DOHH2 (cell line): ENCODE measurements around the gene NKAP.

Experiments
- H3F3A ChIP-seq: fragments of 200-600 bp; sonication (generic), shearing (Covaris generic); 2 replicates; pipeline ENCODE4 v1.6.0; 2016; ENCODE audit warnings: antibody characterized with exemption, mild to moderate bottlenecking; ENCODE audit not compliant: control insufficient read depth, insufficient read depth
- H3K27ac ChIP-seq: fragments of 200-600 bp; sonication (generic); 2 replicates; pipeline ENCODE4 v1.5.1; 2014; ENCODE audit warnings: low read depth, mild to moderate bottlenecking, low read length, moderate library complexity
- H3K27me3 ChIP-seq: fragments of 200-600 bp; sonication (generic); 2 replicates; pipeline ENCODE4 v1.6.1; 2014; ENCODE audit warnings: mild to moderate bottlenecking, low read length, mixed read lengths; ENCODE audit not compliant: control insufficient read depth
- H3K36me3 ChIP-seq: fragments of 200-600 bp; sonication (generic); 2 replicates; pipeline ENCODE4 v1.6.1; 2014; ENCODE audit warnings: mild to moderate bottlenecking, low read length, moderate library complexity, mixed read lengths; ENCODE audit not compliant: control insufficient read depth
- H3K4me1 ChIP-seq: fragments of 200-600 bp; sonication (generic); 2 replicates; pipeline ENCODE4 v1.6.1; 2014; ENCODE audit warnings: mild to moderate bottlenecking, low read length, mixed read lengths; ENCODE audit not compliant: control insufficient read depth
- H3K4me2 ChIP-seq: fragments of 200-600 bp; sonication (generic); 2 replicates; pipeline ENCODE4 v1.6.0; 2014; ENCODE audit warnings: mild to moderate bottlenecking, low read length, moderate library complexity
- H3K4me3 ChIP-seq: fragments of 200-600 bp; sonication (generic); 2 replicates; pipeline ENCODE4 v1.5.1; 2014; ENCODE audit warnings: mild to moderate bottlenecking, low read length, mixed read lengths
- H3K79me2 ChIP-seq: fragments of 200-600 bp; sonication (generic); 2 replicates; pipeline ENCODE4 v1.6.1; 2014; ENCODE audit warnings: mild to moderate bottlenecking, low read length, mixed read lengths; ENCODE audit not compliant: control insufficient read depth
- H3K9me2 ChIP-seq: fragments of 200-600 bp; sonication (generic); replicated peaks from 2 replicates; pipeline ENCODE4 v1.6.1; 2014; ENCODE audit warnings: mild to moderate bottlenecking, low read length, mixed read lengths; ENCODE audit not compliant: control insufficient read depth
- H3K9me3 ChIP-seq: fragments of 200-600 bp; sonication (generic); 2 replicates; pipeline ENCODE4 v1.6.1; 2014; ENCODE audit warnings: antibody characterized with exemption, low read length, mixed read lengths; ENCODE audit not compliant: control insufficient read depth, insufficient read depth
- H4K20me1 ChIP-seq: fragments of 200-600 bp; sonication (generic); 2 replicates; pipeline ENCODE4 v1.6.0; 2014; ENCODE audit warnings: low read depth, mild to moderate bottlenecking, antibody characterized with exemption, low read length, moderate library complexity; ENCODE audit not compliant: control insufficient read depth, insufficient read depth
- CTCF ChIP-seq: fragments of 200-600 bp; sonication (generic); IDR thresholded peaks from one replicate; pipeline ENCODE4 v1.5.1; 2014; ENCODE audit warnings: antibody characterized with exemption, mild to moderate bottlenecking, low read depth, low read length; ENCODE audit not compliant: poor library complexity, severe bottlenecking
- EZH2phosphoT487 ChIP-seq: fragments of 200-600 bp; sonication (generic); IDR thresholded peaks from 2 replicates; pipeline ENCODE4 v1.6.1; 2017; ENCODE audit warnings: borderline replicate concordance, mild to moderate bottlenecking, antibody characterized with exemption, low read length, moderate library complexity, mixed read lengths

NKAP gene

GRCh38 chrX:119919835-119920585 lies 23.5 kb downstream of the NKAP start:
- no peaks in the 10 kb centered on the region for H3K9me2 ChIP-seq
- no peaks in the 10 kb centered on the region for H3K4me1 ChIP-seq
- no peak overlapping the region for H3K4me3 ChIP-seq
- no peaks in the 10 kb centered on the region for H3F3A ChIP-seq
- H3K27ac ChIP-seq = no peak overlapping the region
- no peaks in the 10 kb centered on the region for H3K9me3 ChIP-seq
- H3K4me2 ChIP-seq = no peak overlapping the region
- no peaks in the 10 kb centered on the region for H3K36me3 ChIP-seq
- H3K27me3 ChIP-seq = no peaks in the 10 kb centered on the region
- H3K79me2 ChIP-seq = no peaks in the 10 kb centered on the region
- H4K20me1 ChIP-seq = no peaks in the 10 kb centered on the region
- TF ChIP-seq CTCF = no peak
- no peak for TF ChIP-seq EZH2phosphoT487

- no peaks in the 10 kb centered on the region for H3K9me2 ChIP-seq
- H3K4me3 ChIP-seq = no peak overlapping the region
- H3K79me2 ChIP-seq = no peaks in the 10 kb centered on the region
- no peaks in the 10 kb centered on the region for H4K20me1 ChIP-seq
- H3K4me2 ChIP-seq = no peak overlapping the region
- no peaks in the 10 kb centered on the region for H3F3A ChIP-seq
- no peaks in the 10 kb centered on the region for H3K27me3 ChIP-seq
- no peaks in the 10 kb centered on the region for H3K4me1 ChIP-seq
- H3K27ac ChIP-seq = no peak overlapping the region
- H3K36me3 ChIP-seq = no peaks in the 10 kb centered on the region
- no peaks in the 10 kb centered on the region for H3K9me3 ChIP-seq
- TF ChIP-seq EZH2phosphoT487 = no peak
- TF ChIP-seq CTCF = no peak
These were observed 25.7 kb downstream of the NKAP start for GRCh38 chrX:119917877-119918276.

- Histone ChIP-seq H3K27ac (no peak overlapping the region), H3K4me1 (no peaks in the 10 kb centered on the region), H3K79me2 (no peaks in the 10 kb centered on the region), H3K36me3 (no peaks in the 10 kb centered on the region), H4K20me1 (no peaks in the 10 kb centered on the region), H3K9me2 (no peaks in the 10 kb centered on the region), H3K9me3 (no peaks in the 10 kb centered on the region), H3K4me2 (no peak overlapping the region), H3F3A (no peaks in the 10 kb centered on the region), H3K4me3 (no peak overlapping the region), H3K27me3 (no peaks in the 10 kb centered on the region)
- TF ChIP-seq EZH2phosphoT487 (no peak), CTCF (no peak)
These were observed 27.2 kb downstream of the NKAP start for GRCh38 chrX:119916310-119916709.
